C4-2B (cell line): ENCODE results near the gene LRCH1.

Experiments
- ZFX ChIP-seq: fragments of 450-650 bp; IDR thresholded peaks from 2 replicates; pipeline ENCODE4 v1.6.1; 2017
- TF ChIP-seq, protein P1 (sequence below): fragments of 450-650 bp; conservative IDR thresholded peaks from 2 replicates; pipeline ENCODE4 v1.5.1; 2017; ENCODE audit warnings: mild to moderate bottlenecking

DNA sequence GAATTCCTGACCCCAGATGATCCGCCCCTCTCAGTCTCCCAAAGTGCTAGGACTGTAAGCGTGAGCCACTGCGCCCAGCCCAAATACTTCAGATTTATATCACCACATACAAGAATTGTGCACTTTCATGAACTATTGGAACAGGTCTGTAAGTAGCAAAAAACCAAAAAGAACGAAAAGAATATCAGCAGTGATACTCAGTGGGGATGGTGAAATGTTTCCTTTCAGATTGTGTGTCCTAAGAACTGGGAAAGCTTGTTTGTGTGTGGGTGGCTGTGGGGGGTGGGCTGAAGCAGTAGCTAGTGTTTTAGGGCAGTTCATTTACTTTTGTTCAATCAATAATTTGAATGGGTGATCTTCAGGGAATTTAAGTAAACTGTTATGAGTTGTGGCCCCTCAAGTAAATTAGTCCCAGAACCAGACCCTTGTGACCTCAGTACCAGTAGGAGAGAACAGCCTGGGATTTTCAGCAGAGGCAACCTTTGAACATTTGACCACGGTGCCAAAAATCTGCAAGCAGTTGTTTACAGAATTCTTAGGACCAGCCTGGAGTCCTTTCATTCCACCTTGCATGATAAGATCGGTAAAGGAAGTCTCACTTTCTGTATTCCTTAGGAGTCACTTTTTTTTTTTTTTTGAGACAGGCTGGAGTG is 106.6 kb downstream of the LRCH1 start:
- TF ChIP-seq, protein P1, sequence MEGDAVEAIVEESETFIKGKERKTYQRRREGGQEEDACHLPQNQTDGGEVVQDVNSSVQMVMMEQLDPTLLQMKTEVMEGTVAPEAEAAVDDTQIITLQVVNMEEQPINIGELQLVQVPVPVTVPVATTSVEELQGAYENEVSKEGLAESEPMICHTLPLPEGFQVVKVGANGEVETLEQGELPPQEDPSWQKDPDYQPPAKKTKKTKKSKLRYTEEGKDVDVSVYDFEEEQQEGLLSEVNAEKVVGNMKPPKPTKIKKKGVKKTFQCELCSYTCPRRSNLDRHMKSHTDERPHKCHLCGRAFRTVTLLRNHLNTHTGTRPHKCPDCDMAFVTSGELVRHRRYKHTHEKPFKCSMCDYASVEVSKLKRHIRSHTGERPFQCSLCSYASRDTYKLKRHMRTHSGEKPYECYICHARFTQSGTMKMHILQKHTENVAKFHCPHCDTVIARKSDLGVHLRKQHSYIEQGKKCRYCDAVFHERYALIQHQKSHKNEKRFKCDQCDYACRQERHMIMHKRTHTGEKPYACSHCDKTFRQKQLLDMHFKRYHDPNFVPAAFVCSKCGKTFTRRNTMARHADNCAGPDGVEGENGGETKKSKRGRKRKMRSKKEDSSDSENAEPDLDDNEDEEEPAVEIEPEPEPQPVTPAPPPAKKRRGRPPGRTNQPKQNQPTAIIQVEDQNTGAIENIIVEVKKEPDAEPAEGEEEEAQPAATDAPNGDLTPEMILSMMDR = no peak
- no peak for TF ChIP-seq ZFX
